ENCODE data around the gene KBTBD12. TPM values are rescaled to one million over a fixed set of nuclear protein-coding genes. Genes with fewer than 3 reads are reported as not detected.
"Not testable (repeated sequence)": the region's sequence is repeated elsewhere in the genome, so short reads cannot be mapped to it uniquely, and the experiment has no call there.

KBTBD12 gene
- total and polyA plus RNA-seq, 10 donors: 0.03 to 0.51 (median 0.08) TPM; not detected in 4

GRCh38 chr3:127908202-127908601 lies 6.8 kb upstream of the KBTBD12 start:
- Histone ChIP-seq H3K9me3 (peaks cover 0 to 10% (median 2%) of the 10 kb centered on the region in 8 donors), H3K4me3 (no peak overlapping the region), H3K4me1 (no peaks in the 10 kb centered on the region), H3K27me3 (replicated peaks in 1 of 7) (peaks cover 0 to 29% (median 0%) of the 10 kb centered on the region in 7 donors), H3K36me3 (no peaks in the 10 kb centered on the region), H3K27ac (no peak overlapping the region)
- intact Hi-C loops (cut with DNase I; ENCODE audit: low total_unique reads): no loop called here
- WGBS, 5 donors: 44 to 78% (median 74%) methylated on average over 4 of the region's 4 CpGs
- no peak for DNase-seq
- TF ChIP-seq POLR2AphosphoS5 (IDR thresholded peaks at IDR 0.05): no peak
- no peak for TF ChIP-seq CTCF (IDR thresholded peaks at IDR 0.05 in 8 of 11, conservative IDR thresholded peaks at IDR 0.05 in 3 of 11)
- no peak for TF ChIP-seq POLR2A (IDR thresholded peaks at IDR 0.05)

DNA sequence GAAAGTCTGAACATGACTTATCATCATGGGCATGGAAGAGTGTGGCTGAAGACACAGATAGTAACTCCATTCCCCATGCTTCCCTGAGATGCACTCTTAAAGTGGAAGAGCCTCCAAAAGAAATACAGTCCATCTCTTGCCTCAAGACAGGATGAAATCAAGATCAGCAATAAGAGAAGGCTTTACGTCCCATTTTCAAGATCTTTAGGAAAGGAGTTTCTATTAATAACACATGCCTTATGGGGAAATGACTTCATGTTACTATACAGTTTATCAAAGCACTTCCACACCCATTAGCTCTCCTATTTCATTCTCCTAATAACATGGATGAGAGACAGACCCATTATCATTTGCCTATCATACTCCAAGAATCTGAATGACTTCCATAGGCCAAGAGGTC lies 6.1 kb upstream of the KBTBD12 start:
- Histone ChIP-seq H3K4me3 (no peak overlapping the region), H3K36me3 (no peaks in the 10 kb centered on the region), H3K27me3 (replicated peaks in 1 of 7) (peaks cover 0 to 36% (median 0%) of the 10 kb centered on the region in 7 donors), H3K4me1 (no peaks in the 10 kb centered on the region), H3K27ac (no peak overlapping the region), H3K9me3 (peaks cover 0 to 12% (median 4%) of the 10 kb centered on the region in 8 donors)
- intact Hi-C loops (cut with DNase I; ENCODE audit: low total_unique reads): no loop called here
- no peak for TF ChIP-seq POLR2A (IDR thresholded peaks at IDR 0.05)
- no peak for TF ChIP-seq POLR2AphosphoS5 (IDR thresholded peaks at IDR 0.05)
- no peak for TF ChIP-seq CTCF (IDR thresholded peaks at IDR 0.05 in 8 of 11, conservative IDR thresholded peaks at IDR 0.05 in 3 of 11)
- WGBS, 5 donors: 54 to 85% (median 81%) methylated on average over 1 of the region's 1 CpG
- no peak for DNase-seq

GRCh38 chr3:127909646-127910045 lies 5.4 kb upstream of the KBTBD12 start:
- Histone ChIP-seq H3K36me3 (no peaks in the 10 kb centered on the region), H3K4me1 (peaks cover 0 to 4% (median 0%) of the 10 kb centered on the region in 6 donors), H3K27ac (no peak overlapping the region), H3K4me3 (no peak overlapping the region), H3K9me3 (peaks cover 0 to 11% (median 4%) of the 10 kb centered on the region in 8 donors), H3K27me3 (replicated peaks in 1 of 7) (peaks cover 0 to 43% (median 2%) of the 10 kb centered on the region in 7 donors)
- no peak for TF ChIP-seq CTCF (IDR thresholded peaks at IDR 0.05 in 8 of 11, conservative IDR thresholded peaks at IDR 0.05 in 3 of 11)
- TF ChIP-seq POLR2AphosphoS5 (IDR thresholded peaks at IDR 0.05): no peak
- TF ChIP-seq POLR2A (IDR thresholded peaks at IDR 0.05): no peak
- DNase-seq: no peak
- intact Hi-C loops (cut with DNase I; ENCODE audit: low total_unique reads): no loop called here
- WGBS, 5 donors: 81 to 92% (median 86%) methylated on average over 4 of the region's 4 CpGs

DNA sequence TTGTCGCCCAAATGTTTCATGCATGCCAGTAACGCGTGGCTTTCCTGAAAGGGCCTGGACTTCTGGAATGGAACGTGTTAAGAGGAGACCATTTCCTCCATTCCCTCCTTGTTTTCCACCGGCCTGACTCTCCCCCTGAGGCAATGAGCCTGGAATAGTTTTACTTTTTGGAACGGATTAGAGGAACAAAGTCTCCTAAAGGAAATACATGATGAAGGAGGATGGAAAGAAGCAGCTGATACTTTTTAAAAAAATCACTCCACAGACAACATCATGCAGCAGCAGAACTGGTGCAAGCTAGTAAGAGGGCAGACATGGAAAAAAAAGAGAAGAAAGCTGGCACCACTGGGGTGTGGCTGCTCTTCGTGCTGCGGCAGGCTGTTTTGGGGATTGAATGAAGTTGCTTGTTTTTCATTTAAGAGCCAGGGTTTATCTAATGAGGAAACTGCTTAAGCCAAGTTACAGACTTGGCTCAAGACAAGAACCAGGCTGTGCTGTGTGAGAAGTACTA lies 3.6 kb upstream of the KBTBD12 start:
- TF ChIP-seq POLR2AphosphoS5 (IDR thresholded peaks at IDR 0.05) (no peak), CTCF (IDR thresholded peaks at IDR 0.05 in 8 of 11, conservative IDR thresholded peaks at IDR 0.05 in 3 of 11) (no peak), POLR2A (IDR thresholded peaks at IDR 0.05) (no peak)
- intact Hi-C loops (cut with DNase I; ENCODE audit: low total_unique reads): no loop called here
- no peaks in the 10 kb centered on the region for H3K36me3 ChIP-seq
- H3K4me3 ChIP-seq: no peak overlapping the region
- no peak for DNase-seq
- peaks cover 0 to 14% (median 8%) of the 10 kb centered on the region in 6 donors for H3K4me1 ChIP-seq
- WGBS, 5 donors: 43 to 72% (median 59%) methylated on average over 8 of the region's 8 CpGs
- H3K27me3 ChIP-seq (replicated peaks in 1 of 7): peaks cover 0 to 62% (median 11%) of the 10 kb centered on the region in 7 donors
- peaks cover 0 to 9% (median 4%) of the 10 kb centered on the region in 8 donors for H3K9me3 ChIP-seq
- H3K27ac ChIP-seq: no peak overlapping the region

- H3K9me3 ChIP-seq; H3K4me3 ChIP-seq; H3K36me3 ChIP-seq; intact Hi-C loops (cut with DNase I; ENCODE audit: low total_unique reads); DNase-seq; H3K27ac ChIP-seq: not testable (repeated sequence)
- Histone ChIP-seq H3K4me1 (peaks cover 0 to 14% (median 8%) of the 10 kb centered on the region in 6 donors), H3K27me3 (replicated peaks in 1 of 7) (peaks cover 0 to 67% (median 16%) of the 10 kb centered on the region in 7 donors)
- 81 to 100% (median 97%) methylated on average over 2 of the region's 2 CpGs for WGBS, 5 donors
Measured at GRCh38 chr3:127913841-127914240, 1.2 kb upstream of the KBTBD12 start.

Measured in spleen (tissue), 11 donors.